Measurements from ENCODE around the gene TACR1. TPM values are rescaled to one million over a fixed set of nuclear protein-coding genes. Genes with fewer than 3 reads are reported as not detected.

TACR1 gene
- total RNA-seq, 1 experiment from 2014 or later, result not detected

DNA sequence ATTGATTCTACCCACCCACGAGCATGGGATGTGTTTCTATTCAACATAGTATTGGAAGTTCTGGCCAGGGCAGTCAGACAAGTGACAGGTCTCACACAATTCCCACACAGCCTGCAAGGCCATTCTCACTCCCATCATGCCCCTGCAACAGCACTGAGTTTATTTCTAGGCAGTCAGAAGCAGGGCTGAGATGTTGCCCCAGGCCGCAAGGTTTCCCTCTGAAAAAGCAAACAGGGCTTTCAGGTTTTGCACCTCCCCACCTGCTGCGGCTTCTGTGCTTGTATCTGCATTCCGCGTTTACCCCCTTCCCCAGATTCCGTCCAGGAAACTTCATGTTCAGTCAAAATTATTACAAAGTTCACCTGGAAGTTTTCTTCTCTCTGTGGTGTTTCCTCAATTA is 9.4 kb upstream of the TACR1 start:
- H3K79me2 ChIP-seq (ENCODE audit: insufficient read depth, low read length), result no peaks in the 10 kb centered on the region
- BruUV-seq (replicated peaks), result no TSS peak
- TF ChIP-seq ELF1 (IDR thresholded peaks at IDR 0.05; ENCODE audit: borderline replicate concordance, low read depth), result no peak
- TF ChIP-seq CEBPB (IDR thresholded peaks at IDR 0.05; ENCODE audit: low read depth), result no peak
- no peak for TF ChIP-seq ZBTB33 (IDR thresholded peaks at IDR 0.05; ENCODE audit: extremely low read depth, insufficient replicate concordance, low read length)
- TF ChIP-seq TCF7L2 (IDR thresholded peaks at IDR 0.05; ENCODE audit: borderline replicate concordance, extremely low read depth, insufficient read depth, insufficient read length), result no peak
- TF ChIP-seq SRF (IDR thresholded peaks at IDR 0.05; ENCODE audit: low read depth), result no peak
- TF ChIP-seq, protein P1, sequence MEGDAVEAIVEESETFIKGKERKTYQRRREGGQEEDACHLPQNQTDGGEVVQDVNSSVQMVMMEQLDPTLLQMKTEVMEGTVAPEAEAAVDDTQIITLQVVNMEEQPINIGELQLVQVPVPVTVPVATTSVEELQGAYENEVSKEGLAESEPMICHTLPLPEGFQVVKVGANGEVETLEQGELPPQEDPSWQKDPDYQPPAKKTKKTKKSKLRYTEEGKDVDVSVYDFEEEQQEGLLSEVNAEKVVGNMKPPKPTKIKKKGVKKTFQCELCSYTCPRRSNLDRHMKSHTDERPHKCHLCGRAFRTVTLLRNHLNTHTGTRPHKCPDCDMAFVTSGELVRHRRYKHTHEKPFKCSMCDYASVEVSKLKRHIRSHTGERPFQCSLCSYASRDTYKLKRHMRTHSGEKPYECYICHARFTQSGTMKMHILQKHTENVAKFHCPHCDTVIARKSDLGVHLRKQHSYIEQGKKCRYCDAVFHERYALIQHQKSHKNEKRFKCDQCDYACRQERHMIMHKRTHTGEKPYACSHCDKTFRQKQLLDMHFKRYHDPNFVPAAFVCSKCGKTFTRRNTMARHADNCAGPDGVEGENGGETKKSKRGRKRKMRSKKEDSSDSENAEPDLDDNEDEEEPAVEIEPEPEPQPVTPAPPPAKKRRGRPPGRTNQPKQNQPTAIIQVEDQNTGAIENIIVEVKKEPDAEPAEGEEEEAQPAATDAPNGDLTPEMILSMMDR (IDR thresholded peaks at IDR 0.05 in 2 of 3, conservative IDR thresholded peaks at IDR 0.05 in 1 of 3; ENCODE audit: borderline replicate concordance in 1 of 3, insufficient read depth in 1 of 3, low read depth in 2 of 3, low read length in 2 of 3), result no peak
- TF ChIP-seq JUND (IDR thresholded peaks at IDR 0.05), result no peak
- no peak for TF ChIP-seq EZH2 (IDR thresholded peaks at IDR 0.05)
- TF ChIP-seq ZNF274 (IDR thresholded peaks at IDR 0.05; ENCODE audit: low read depth, low read length), result no peak
- no peak for TF ChIP-seq CBX3 (IDR thresholded peaks at IDR 0.05; ENCODE audit: low read depth)
- TF ChIP-seq SP1 (IDR thresholded peaks at IDR 0.05; ENCODE audit: low read depth), result no peak
- no peak for TF ChIP-seq POLR2AphosphoS5 (IDR thresholded peaks at IDR 0.05; ENCODE audit: low read depth, low read length)
- ATAC-seq, result no peak
- no peak overlapping the region for H3K4me3 ChIP-seq (replicated peaks in 1 of 2; ENCODE audit: low read depth in 1 of 2, low read length in 2 of 2)
- H2AFZ ChIP-seq (ENCODE audit: low read depth, low read length, poor library complexity, severe bottlenecking), result no peak overlapping the region
- intact Hi-C loops (cut with micrococcal nuclease), result no loop called here
- H3K27me3 ChIP-seq (ENCODE audit: insufficient read depth, low read length), result peaks cover 44% of the 10 kb centered on the region; the same call in 1 of the 2 replicates
- H3K9ac ChIP-seq (ENCODE audit: low read length), result no peak overlapping the region
- no peak for DNase-seq (ENCODE audit: low read depth, low spot score)
- CTCF ChIA-PET, result no interaction called here
- no peaks in the 10 kb centered on the region for H4K20me1 ChIP-seq (ENCODE audit: insufficient read depth)
- no peaks in the 10 kb centered on the region for H3K9me2 ChIP-seq (ENCODE audit: insufficient read depth)
- no peak overlapping the region for H3K4me2 ChIP-seq (ENCODE audit: low read length)
- no peaks in the 10 kb centered on the region for H3K36me3 ChIP-seq (ENCODE audit: control insufficient read depth in 1 of 2, insufficient read depth in 2 of 2, low read length in 2 of 2)
- POLR2A ChIA-PET, result no interaction called here
- RAD21 ChIA-PET (ENCODE audit: low non-redundant PET in 1 of 2, low total read pairs in 2 of 2, uncharacterized antibody in 2 of 2, unreplicated experiment in 2 of 2), result no interaction called here
- no peaks in the 10 kb centered on the region for H3K4me1 ChIP-seq (ENCODE audit: control insufficient read depth in 1 of 2, insufficient read depth in 2 of 2, low read length in 2 of 2)
- H3K9me3 ChIP-seq (ENCODE audit: control insufficient read depth in 1 of 2, insufficient read depth in 1 of 2, low read depth in 1 of 2, low read length in 2 of 2), result no peaks in the 10 kb centered on the region
- no peak overlapping the region for H3K27ac ChIP-seq (ENCODE audit: low read depth, low read length)

All from HCT116 (cell line).